Mesenteric fat pad (tissue), 1 donor: Measurements from ENCODE around the gene OXTR. TPM values are rescaled to one million over a fixed set of nuclear protein-coding genes. Genes with fewer than 3 reads are reported as not detected.
"Not testable (repeated sequence)": the region's sequence is repeated elsewhere in the genome, so short reads cannot be mapped to it uniquely, and the experiment has no call there.

ENCODE experiments used
- DNase-seq: peaks from one replicate; pipeline ENCODE4 v3.0.0-alpha.2; 2020; ENCODE audit warnings: low spot score
- total RNA-seq: library from RNA; stranded (reverse); fragmentation: NEBNext Ultra II Directional; extraction: Animal tissue kit (Norgen Biotek cat#: 25700); gene quantifications from one replicate; pipeline ENCODE4 v1.2.1, GENCODE V29; 2021
- donor health status: DM: yes; HTN: yes; CAD: no.

OXTR gene
- total RNA-seq, 1 donor from 2014 or later, result 0.06 TPM

DNA sequence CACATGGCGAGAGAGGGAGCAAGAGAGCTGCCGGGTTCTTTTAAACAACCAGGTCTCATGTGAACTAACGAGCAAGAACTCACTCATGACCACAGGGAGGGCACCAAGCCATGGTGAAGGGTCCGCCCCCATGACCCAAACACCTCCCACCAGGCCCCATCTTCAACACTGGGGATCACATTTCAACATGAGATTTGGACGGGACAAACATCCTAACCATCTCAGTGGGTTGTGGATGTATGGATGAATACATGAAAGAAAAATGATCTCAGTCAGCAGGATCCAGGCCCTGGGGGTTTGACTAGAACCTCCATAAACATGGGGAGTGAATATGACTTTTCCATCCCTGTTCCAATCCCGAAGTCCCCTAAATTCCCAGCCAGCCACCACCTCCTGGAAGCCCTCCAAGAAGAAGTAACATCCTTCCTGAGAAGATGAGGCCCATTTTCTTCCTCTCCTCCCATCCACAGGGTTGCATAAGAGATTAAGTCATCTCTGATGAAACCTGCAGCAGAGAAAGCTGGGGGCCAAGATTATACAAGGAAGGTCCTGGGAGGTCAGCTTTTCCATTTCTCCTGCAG lies 26.3 kb downstream of the OXTR start:
- no peak for DNase-seq

DNA sequence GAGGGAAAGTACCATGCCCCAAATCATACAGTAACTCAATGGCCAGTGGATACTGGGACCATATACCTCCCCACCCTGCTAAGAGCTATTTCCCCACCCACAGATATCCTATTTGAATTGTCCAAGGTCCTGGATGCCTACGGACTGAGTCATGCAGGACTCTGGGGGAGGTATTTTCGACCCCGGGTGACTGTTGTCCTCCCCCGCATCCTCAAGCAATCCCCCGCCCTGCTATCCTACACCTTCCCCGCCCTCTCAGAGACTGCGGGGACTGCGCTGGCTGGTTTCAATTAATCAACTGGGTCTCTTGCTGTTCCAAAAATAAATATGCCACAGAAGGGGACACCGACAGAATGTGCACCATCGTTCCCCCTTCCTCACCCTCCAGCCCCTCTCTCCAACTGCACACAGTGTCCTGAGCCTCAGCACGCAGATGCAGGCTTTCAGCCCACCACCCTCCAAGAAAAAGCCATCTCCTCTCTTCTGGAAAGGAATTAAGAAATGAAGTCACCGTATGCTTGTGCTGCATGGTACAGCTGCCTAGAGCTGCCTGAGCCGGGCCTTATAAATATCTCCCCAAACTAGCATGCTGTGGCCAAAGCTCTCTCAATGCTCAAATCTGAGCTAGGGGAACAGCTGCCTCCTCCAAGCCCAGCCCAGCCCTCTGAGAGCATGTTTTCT lies 27.7 kb downstream of the OXTR start:
- DNase-seq, result no peak

DNA sequence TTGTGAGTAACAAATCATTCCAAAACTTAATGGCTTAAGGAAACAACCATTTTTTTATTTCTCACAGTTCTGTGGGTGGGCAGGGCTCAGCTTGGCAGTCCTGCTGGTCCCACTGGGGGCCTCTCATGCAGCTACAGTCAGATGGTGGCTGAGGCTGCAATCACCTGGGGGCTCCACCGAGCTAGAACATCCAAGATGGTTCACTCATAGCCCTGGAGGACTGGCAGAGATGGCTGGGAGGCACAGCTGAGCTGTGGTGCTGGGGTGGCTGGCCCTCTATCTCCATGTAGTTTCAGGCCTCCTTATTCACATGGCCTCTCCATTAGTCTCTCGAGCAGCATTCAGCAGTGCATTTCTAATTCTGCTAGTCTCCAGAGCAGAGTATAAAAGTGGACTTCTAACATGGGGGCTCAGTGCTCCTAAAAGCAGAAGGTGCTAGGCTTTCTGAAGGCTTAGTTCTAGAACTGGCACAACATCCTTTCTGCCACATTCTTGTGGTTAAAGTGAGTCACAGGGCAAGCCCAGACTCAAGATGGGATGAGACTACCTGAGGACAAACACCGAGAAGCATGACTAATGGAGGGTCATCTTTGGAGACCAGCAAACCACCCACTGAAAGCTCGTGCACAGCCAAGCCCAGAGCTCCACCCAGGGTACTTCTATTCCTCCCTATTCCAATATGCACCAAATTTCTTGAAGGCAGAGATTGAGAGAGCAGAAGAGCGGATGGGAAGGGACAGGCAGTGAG lies 29.5 kb downstream of the OXTR start:
- no peak for DNase-seq

DNA sequence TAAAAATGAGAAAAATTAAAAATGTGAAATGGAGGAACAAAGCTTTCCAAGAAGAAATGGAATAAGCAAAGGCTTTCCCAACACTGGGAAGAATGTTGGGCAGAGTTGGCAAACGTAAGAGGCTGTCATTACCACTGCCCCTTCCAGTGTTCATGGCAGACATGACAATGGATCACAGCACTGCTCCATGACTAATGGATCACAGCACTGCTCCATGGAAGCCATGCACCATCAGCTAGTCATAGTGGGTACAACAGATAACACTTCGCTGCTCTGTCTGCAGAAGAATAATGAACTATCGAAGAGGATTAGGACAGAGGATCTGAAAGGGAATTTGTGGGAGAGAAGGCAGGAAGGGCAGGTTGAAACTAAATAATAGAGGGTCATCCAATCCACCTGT lies 30.8 kb downstream of the OXTR start:
- DNase-seq, result no peak

DNA sequence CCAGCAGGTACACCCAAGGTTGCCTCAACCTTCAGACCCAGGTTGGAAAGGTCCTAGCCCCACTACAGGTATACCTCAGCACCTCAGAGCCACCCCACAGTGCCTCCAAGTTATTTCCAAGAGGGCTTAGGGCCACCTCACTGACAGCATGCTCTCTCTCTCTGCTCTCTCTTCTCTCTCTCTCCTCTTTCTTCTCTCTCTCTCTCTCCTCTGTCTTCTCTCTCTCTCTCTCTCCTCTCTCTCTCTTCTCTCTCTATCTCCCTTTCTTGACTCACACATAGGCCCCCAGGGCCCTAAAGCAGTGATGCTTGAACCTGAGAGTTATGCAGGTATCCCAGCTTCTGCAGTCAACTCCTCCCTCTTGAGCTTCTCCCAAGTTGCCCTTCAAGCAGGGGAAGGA lies 31.6 kb downstream of the OXTR start:
- no peak for DNase-seq

DNA sequence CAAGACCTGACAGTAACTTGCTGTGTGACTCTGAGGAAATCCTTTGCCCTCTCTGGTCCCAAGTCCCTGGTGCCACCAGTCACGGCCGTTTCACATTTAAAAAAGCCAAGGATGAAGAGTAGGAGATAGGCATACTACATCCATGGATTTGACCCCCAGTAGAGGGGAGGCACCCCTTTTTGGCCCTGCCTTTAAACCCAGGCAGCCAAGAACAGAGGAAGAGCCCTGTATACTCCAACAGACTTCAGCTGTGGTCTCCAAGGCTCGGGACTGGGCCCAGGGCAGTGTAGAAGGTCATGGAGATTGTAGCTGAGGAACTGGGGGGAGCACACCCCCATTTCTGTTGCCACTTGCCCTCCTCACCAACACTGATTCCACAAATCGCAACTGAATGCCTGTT lies 32.1 kb downstream of the OXTR start:
- no peak for DNase-seq

DNA sequence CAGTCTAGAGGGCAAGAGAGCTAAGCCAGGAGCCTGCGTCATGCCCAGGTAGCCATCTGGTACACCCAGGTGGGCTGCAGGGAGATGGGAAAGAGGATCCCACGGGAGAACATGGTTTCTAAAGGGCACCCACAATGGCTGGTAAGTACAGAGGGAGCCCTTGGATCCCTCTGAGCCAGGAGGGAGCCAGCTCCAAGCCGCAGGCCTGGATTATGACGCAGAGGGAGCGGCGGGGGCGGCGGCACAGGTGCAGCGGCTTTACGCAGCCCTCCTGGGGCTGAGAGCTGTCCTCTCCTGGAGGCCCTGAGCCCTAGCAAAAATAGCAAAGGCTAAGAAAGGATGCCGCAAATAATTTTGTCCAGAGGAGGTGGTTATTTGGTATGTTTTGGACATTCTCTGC lies 33.0 kb downstream of the OXTR start:
- no peak for DNase-seq

DNA sequence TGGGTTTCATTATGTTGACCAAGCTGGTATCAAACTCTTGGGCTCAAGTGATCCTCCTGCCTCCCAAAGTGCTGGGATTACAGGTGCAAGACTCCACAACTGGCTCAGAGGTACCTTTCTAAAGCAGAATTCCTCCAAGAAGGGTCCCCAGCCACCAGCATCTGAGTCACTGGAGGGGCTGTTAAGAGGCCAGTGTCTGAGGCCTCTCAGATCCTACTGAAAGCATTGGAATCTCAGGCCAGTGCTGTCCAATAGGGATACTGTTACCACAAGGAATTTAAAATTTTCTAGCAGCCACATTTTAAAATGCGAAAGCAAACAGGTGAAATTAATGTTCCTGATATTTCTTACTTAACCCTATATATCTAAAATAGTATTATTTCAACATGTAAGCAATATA lies 34.5 kb downstream of the OXTR start:
- DNase-seq, result no peak

DNA sequence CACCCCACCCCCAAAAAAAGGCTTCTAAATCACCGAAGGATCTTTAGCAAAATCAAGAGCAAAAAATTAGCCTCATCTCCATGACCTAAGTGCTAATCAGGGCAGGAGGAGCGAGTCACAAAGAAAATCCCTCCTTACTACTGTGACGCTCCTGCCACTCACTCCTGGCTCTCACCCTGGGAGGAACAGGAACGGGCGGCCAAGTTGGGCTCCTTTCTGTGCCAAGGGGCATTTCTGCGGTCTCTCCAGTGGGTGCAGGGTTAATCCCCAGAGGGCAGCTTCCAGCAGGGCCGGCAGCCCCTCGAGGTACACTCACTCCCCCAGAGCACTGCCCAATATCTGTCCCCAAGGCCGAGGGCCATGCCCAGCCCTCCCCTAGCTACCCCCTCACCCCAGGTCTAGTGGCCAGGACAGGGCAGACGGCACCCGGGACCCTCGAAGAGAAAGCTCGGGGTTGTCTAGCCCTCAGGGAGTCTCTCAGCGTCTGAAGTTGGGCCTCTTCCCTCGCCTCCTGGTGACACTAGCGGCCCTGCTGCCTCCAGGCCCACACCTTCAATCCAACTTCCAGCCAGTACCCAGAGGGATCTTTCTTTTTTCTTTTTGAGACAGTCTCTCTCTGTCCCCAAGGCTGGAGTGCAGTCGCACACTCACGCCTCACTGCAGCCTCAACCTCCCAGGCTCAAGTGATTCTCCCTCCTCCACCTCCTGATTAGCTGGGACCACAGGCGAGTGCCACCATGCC lies 35.1 kb downstream of the OXTR start:
- DNase-seq, result no peak

DNA sequence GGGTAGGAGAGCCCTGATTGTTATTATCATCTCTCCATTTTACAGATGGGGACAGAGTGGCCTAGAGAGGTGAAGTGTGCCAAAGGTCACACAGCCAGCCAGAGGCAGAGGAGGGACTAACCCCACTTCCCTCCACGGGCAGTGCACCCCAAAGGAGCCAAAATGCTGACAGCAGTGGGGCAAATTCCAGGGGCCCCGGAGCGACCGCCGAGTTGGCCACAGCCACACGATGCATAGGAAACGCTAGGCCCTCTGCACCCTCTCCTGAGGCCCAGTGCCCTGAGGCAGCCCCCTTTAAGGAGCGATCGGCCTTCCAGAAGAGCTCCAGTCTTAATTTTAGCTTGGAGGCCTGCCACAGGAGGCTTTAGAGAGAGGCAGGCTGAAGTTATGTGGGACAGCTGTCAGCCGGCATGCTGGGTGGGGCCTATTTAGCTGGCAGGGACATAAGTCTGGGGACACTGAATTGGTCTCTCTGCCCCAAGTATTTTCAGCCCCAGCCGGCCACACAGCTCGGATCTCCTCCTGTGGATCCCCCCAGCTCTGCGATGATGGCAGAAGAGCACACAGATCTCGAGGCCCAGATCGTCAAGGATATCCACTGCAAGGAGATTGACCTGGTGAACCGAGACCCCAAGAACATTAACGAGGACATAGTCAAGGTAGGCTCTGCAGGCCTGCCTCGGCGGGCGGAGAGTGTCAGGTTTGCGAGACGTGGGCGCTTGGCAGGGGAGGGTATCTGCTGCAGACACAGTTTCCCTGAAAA lies 35.9 kb downstream of the OXTR start, which contains the start of gene CAV3:
Gene CAV3, plus strand, starts transcription at position 471 of the 763 bp plus-strand sequence. Its CDS starts 75 bp downstream, at position 546.
- no peak for DNase-seq

DNA sequence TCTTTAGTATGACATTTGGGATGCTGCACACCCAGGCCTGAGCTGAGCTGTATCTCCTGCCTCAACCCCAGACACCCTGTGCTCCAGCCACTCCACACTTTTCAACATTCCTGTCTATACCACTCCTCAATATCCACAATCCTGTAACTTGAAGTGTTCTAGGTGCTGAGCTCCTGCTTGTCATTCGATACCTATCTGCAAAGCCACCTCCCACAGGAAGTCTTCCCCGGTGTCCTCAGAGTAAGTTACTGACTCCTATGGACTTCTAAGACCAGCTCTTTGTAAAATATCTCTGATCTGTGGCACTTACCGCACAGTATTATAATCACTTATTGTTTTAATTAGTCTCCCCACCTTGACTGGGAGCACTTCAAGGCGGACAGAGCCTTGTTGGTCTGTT lies 37.0 kb downstream of the OXTR start:
- DNase-seq, result no peak

DNA sequence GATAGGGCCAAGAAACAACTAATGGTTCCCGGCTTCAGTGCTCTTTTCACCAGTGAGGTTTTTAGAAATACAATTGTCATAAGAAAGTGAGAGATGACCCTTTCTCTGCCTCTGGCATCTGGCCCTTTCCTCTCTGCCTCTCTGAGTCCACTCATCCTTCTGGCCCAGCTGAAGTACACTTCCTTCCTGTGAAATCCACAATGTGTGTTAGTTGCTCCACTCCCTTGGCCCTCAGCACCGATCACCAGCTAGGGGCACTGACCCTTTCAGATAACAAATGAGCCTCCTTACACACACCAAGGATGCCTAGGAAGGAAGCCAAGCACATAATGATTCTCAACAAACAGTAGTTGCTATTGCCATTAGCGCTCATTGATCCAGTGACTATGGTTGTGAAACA lies 38.8 kb downstream of the OXTR start:
- no peak for DNase-seq

DNA sequence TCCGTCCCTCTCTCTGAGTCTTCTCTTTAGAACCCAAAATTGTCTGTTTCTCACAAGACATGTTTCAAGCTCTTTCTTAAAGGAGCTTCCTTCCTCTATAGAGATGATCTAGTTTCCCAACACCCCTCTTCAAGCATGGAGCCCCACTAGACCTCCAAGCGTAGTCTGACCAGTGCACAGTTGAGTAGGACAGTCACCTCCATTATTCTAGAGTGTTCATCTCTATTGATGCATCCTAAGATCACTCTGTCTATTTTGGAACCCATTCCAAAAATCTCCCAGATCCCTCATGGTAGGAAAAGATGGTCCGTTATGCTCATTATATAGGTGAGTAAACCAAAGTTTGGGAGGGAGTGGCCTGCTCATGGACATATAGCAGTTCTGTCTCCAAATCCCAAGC lies 39.9 kb downstream of the OXTR start:
- DNase-seq, result no peak

DNA sequence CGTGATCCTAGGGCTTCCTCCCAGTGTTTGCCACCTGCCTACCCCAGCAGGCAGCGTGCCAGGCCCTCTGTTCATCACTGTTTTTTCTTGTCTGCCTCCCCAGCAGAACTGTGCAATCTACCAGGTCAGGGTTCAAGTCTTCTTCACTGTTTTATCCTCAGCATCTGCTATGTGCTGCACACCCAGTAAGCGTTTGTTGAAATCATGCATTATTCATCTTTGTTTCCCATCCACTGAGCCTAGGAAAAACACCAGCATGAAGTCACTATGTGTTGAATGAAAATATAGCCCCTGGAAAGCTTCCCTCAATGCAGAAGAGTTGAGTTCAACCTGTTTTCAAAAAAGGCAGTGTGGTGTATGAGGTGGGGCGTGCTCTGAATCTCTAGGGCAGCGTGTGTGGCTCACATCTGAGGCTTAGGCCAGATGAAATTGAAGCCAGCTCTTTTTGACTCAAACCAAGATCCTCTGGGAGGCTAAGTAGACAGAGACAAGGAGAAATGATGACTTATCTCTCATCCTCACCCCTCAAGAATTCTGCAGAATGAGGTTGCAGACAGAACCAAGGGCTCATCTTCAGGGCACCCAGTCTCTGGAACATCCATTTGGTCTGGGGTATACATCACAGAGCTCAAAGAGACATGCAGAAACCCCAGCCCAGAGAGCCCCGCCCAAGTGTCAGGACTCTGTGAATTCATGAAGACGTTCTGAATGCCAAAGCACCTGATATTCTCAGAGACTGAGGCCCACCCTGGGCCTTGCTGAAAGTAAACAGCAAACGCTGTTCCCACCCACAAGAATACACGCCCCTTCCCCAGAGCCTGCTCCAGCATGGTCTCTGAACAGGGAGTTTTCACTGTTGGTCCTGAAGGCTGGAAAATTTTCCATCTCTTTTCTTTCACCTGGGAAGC lies 41.6 kb downstream of the OXTR start:
- DNase-seq, result no peak

DNA sequence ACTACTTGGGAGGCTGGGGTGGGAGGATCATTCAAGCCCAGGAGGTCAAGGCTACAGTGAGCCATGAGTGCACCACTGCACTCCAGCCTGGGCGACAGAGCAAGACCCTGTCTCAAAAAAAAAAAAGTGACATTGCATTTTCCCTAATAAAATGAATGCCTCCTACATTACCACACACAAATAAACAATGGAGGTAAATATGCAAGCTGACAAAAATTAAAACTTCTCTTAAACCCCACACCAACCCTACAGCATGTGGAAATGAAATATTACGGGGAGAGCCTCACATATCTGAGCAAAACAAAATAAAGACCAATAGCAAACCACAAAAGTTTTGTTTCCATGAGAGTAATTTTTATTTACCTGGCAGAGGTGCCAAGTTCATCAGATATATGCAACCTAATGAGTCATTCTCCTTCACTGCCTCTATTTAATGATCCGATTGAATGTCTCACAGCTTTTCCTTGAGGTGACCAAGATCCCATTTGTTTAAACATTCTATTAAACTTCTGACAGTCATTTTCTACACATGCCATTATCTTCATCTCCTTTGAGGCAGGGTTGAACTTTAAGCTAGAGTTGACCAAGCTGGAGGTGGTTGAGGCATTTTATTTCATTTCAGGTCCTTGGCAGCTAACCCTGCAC lies 45.2 kb downstream of the OXTR start:
- DNase-seq, result no peak

DNA sequence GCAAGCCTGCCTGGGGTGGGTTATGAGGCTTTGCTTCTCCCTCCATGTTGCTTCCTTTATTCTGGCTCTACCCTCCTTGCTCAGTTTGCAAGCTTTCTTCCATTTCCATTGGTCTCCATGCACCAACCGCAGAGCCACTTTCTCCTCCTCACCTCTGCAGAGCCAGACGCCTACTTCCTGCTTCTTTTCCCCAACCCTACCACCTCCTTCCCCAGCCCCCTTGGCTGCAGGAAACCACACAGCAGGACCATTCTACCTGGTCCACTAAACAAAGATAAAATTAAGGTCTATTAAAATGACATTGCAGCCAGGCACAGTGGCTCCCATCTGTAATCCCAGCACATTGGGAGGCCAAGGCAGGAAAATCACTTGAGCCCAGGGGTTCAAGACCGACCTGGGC lies 45.8 kb downstream of the OXTR start:
- no peak for DNase-seq

DNA sequence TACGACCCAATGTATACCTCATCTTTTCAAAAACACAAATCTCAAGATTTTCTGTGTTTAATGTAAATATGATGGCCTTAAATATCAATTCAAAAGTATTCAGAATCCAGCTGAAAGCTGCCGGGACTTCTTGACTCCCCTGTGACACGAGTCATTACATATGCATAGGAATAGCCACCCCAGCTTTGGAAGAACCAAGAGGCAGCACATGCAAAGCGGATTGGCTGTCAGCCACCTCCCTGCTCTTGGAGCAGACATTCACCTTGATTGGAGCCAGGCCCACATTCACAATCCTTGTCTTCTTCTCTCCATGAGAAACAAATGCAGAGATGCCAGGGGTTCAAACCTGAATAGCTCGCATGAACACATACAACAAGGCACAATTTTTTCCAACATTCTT lies 46.6 kb downstream of the OXTR start:
- DNase-seq, result no peak

DNA sequence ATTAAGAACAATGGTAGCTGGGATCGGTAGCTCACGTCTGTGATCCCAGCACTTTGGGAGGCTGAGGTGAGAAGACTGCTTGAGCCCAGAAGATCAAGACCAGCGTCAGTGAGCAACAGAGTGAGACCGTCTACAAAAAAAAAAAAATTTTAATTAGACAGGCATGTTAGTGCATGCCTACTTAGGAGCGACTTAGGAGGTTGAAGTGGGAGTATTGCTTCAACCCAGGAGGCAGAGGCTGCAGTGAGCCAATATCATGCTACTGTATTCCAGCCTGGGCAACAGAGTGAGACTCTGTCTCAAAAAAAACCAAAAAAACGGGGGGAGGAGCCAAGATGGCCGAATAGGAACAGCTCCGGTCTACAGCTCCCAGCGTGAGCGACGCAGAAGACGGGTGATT lies 53.7 kb downstream of the OXTR start:
- DNase-seq, result not testable (repeated sequence)

DNA sequence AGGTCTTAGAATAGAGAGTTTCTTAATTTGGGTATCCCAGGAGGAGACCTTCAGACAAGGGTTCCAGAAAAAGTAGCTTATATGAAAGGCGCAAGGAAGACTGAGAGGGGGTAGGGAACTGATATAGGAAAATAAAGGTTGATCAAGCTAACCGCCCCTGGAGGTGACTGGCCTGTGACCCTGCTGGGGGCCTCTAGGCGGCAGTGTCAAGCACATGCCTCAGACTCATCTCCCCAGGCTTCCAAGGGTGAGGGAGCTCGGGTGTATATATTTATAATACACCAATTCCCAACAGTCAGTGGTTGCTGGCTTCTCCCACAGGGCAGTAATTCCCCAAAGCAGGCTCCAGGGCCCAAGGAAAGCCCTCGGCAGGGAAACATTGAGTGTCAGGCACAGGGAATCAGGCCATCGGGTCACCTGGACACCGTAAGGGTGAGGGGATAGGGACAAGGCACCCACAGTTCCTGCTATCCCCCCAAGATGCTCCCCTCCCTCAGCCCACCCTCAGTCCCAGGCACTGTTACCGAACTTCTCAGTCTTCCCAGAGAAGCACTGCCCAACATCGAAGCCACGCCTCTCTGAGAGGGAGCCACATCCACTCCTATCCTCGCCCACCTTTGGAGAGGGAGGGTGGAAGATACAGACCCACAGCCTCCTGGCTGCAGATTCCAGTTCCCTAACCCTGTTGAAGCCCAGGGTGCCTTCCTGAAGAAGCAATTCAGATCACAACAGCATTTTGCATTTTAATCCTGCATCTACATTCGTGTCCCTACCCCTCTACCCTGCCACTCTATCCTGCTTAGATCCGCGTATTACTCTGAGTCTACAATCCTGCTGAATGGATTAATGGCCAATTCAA lies 55.3 kb downstream of the OXTR start:
- no peak for DNase-seq
